ENCODE data around the gene LRGUK. TPM values are rescaled to one million over a fixed set of nuclear protein-coding genes. Genes with fewer than 3 reads are reported as not detected.

LRGUK gene
- total RNA-seq, 2 experiments from 2014 or later: 0.09 TPM; not detected in 1

DNA sequence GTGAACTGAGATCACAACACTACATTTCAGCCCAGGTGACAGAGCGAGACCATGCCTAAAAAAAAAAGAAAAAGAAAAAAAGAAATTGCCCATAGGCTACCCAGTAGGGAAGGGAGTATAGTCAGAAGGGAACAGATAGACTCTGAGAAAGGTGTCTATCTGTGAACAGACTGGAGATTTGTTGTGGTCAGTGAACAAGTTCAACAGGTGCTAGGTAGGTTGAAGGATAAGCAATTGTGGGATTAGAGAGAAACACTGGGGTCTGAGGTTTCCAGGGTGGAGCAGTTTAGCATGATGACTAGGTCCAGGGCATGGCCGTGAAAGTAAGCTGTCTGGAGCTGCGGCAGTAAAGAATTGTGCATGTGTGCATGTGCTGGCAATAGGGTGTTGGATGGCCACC lies 6.9 kb downstream of the LRGUK start:
- CTCF ChIA-PET: no interaction called here
- ATAC-seq (no peak), DNase-seq (no peak)
- intact Hi-C loops (cut with micrococcal nuclease): no loop called here
- TF ChIP-seq, protein P1, sequence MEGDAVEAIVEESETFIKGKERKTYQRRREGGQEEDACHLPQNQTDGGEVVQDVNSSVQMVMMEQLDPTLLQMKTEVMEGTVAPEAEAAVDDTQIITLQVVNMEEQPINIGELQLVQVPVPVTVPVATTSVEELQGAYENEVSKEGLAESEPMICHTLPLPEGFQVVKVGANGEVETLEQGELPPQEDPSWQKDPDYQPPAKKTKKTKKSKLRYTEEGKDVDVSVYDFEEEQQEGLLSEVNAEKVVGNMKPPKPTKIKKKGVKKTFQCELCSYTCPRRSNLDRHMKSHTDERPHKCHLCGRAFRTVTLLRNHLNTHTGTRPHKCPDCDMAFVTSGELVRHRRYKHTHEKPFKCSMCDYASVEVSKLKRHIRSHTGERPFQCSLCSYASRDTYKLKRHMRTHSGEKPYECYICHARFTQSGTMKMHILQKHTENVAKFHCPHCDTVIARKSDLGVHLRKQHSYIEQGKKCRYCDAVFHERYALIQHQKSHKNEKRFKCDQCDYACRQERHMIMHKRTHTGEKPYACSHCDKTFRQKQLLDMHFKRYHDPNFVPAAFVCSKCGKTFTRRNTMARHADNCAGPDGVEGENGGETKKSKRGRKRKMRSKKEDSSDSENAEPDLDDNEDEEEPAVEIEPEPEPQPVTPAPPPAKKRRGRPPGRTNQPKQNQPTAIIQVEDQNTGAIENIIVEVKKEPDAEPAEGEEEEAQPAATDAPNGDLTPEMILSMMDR (IDR thresholded peaks at IDR 0.05): no peak
- Mint-ChIP-seq H3K36me3 (ENCODE audit: low read depth) (no peaks in the 10 kb centered on the region), H3K4me3 (no peak overlapping the region), H3K27ac (no peak overlapping the region), H3K4me1 (ENCODE audit: low read depth) (no peaks in the 10 kb centered on the region), H3K27me3 (peaks cover 20% of the 10 kb centered on the region), H3K9me3 (no peaks in the 10 kb centered on the region)
- POLR2A ChIA-PET: no interaction called here

DNA sequence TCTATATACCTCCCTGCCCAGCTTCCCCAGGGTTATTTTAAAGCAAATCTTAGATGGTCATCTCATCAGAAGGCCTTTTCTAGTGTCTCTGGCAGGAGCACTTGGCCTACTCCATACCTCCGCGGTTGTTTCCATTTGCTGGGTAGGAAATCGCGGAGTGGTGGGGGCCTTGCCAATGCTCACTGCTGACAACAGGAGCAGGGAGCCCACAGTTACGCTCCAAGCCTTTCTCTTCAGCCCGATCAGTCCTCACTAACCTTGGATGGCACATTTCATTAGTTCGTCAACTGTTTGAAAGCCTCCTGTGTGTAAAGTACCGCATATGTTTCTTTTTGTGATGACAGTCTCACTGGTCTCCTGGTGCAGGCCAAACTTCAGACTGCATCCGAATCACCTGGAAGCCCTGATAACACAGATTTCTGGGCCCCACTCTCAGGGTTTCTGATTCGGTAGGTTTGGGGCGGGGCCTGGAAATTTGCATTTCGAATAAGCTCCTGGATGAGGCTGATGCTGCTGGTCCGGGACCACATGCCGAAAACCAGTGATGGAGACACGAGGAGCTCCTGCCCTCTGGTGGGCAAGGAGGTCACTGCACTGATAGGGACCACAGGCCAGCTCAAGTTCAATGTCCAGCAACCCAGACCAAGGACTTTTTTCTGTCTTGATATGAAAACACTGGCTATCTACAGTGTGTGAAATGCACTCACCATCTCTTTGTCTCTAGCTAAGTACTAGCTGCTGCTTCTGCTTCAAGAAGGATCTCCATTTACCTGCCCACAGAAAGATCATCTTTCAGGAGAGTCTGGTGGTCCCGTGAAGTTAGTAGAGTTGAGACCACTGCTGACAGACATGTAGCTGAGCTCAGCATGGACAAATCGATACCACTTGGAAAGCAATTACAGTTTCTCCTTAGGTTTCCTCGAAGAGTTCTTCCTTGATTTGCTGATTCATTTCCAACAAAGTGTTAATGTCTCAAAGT lies 14.0 kb downstream of the LRGUK start:
- no peaks in the 10 kb centered on the region for H3K36me3 Mint-ChIP-seq (ENCODE audit: low read depth)
- ChIA-PET CTCF (interaction anchor here (0.6 to 2.4 kb wide), 35 partner anchors 9 to 706 kb away, joined by 3 to 27 read pairs (median 4); partner anchors contain the start of genes LRGUK and SLC35B4), POLR2A (no interaction called here)
- no peaks in the 10 kb centered on the region for H3K9me3 Mint-ChIP-seq
- H3K27me3 Mint-ChIP-seq: no peaks in the 10 kb centered on the region
- intact Hi-C loops (cut with micrococcal nuclease): no loop called here
- H3K4me1 Mint-ChIP-seq (ENCODE audit: low read depth): peaks cover 5% of the 10 kb centered on the region
- TF ChIP-seq, protein P1 (IDR thresholded peaks at IDR 0.05): peak; percentile 88
- peak; percentile 97 for ATAC-seq
- DNase-seq: peak; percentile 79
- no peak overlapping the region for H3K4me3 Mint-ChIP-seq
- H3K27ac Mint-ChIP-seq: no peak overlapping the region

GRCh38 chr7:134141868-134142264 lies 14.7 kb downstream of the LRGUK start:
- ATAC-seq (no peak), DNase-seq (no peak)
- H3K4me3 Mint-ChIP-seq: no peak overlapping the region
- TF ChIP-seq, protein P1 (IDR thresholded peaks at IDR 0.05): no peak
- no peaks in the 10 kb centered on the region for H3K9me3 Mint-ChIP-seq
- H3K27me3 Mint-ChIP-seq: no peaks in the 10 kb centered on the region
- intact Hi-C loops (cut with micrococcal nuclease): no loop called here
- no peak overlapping the region for H3K27ac Mint-ChIP-seq
- peaks cover 5% of the 10 kb centered on the region for H3K4me1 Mint-ChIP-seq (ENCODE audit: low read depth)
- H3K36me3 Mint-ChIP-seq (ENCODE audit: low read depth): no peaks in the 10 kb centered on the region
- ChIA-PET POLR2A (no interaction called here), CTCF (interaction anchor here (0.7 to 2.4 kb wide), 26 partner anchors 9 to 707 kb away, joined by 3 to 27 read pairs (median 5); partner anchors contain the start of genes LRGUK and SLC35B4)

- ChIA-PET POLR2A (no interaction called here), CTCF (interaction anchor here (0.5 to 1.3 kb wide), 3 partner anchors 13 to 204 kb away, joined by 3 to 7 read pairs (median 3); no protein-coding TSS in a partner anchor)
- Mint-ChIP-seq H3K4me3 (no peak overlapping the region), H3K4me1 (ENCODE audit: low read depth) (no peaks in the 10 kb centered on the region), H3K9me3 (no peaks in the 10 kb centered on the region), H3K27me3 (no peaks in the 10 kb centered on the region), H3K36me3 (ENCODE audit: low read depth) (no peaks in the 10 kb centered on the region), H3K27ac (no peak overlapping the region)
- TF ChIP-seq, protein P1 (IDR thresholded peaks at IDR 0.05): no peak
- intact Hi-C loops (cut with micrococcal nuclease): no loop called here
- ATAC-seq: no peak
- DNase-seq: no peak
Measured at GRCh38 chr7:134153493-134154136, 26.5 kb downstream of the LRGUK start.
